ENCODE measurements around the gene RBL2.
A peak's percentile ranks its signal among the peaks of the same experiment; 100 is the strongest.
"Not testable (repeated sequence)": the region's sequence is repeated elsewhere in the genome, so short reads cannot be mapped to it uniquely, and the experiment has no call there.

Gene RBL2

GRCh38 chr16:53509906-53510703 is 75.8 kb downstream of the RBL2 start:
- DNase-seq = peak; percentile 83

- no peak for DNase-seq
Observed at GRCh38 chr16:53510704-53511070, 76.4 kb downstream of the RBL2 start.

GRCh38 chr16:53511084-53511402 is 76.8 kb downstream of the RBL2 start:
- DNase-seq = no peak

- DNase-seq = no peak
Observed at GRCh38 chr16:53511403-53512280, 77.4 kb downstream of the RBL2 start.

- not testable (repeated sequence) for DNase-seq
Observed at GRCh38 chr16:53512795-53513194, 78.5 kb downstream of the RBL2 start.

DNA sequence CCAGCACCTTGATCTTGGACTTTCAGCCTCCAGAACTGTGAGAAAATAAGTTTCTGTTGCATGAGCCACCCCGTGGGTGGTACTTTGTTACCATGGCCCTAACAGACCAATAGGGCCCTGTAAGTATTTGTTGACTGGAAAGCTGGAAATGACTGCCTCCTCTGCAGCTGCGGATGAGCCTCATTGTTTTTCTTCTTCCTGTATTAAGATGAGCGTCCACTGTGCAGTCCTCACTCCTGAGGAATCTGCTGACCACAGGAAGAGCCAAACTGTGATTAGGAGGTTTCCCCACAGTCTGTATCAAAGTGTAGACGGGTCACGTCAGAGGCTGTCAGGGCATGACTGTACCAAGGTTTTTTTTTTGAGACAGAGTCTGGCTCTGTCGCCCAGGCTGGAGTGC is 81.0 kb downstream of the RBL2 start:
- DNase-seq = no peak

DNA sequence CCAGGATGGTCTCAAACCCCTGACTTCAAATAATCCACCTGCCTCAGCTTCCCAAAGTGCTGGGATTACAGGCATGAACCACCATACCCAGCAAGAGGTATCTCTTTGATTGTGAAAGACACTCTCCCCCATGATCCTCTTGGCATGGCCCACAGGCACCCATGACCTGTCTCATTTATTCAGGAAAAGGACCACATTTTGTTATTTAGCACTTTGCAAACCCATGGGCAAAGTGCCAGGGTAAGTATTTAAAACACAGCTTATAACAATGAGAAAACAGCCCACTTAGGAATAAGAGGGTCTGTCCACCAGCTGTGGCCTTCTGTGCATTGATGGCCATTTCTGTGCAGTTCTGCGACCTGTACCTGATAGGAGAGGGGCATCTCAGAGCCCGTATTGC is 81.5 kb downstream of the RBL2 start:
- no peak for DNase-seq

DNA sequence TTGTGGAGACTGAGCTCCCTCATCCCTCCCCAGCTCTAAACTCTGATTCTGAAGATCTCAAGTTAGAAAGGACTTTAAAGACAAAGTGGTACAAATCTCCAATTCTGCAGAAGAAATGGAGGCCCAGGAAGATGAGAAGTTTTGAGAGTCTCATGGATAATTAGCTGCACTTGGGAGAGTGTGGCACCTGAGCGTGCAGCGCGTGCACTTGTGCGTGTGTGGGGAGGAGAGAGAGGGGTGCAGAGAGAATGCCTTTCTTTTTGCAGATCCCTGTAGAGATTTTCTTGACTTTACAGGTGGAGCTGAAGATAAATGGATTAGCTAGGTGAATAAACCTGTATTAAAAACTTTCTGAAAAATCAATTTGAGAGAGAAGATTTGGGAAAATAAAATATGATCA is 83.6 kb downstream of the RBL2 start:
- DNase-seq = no peak

DNA sequence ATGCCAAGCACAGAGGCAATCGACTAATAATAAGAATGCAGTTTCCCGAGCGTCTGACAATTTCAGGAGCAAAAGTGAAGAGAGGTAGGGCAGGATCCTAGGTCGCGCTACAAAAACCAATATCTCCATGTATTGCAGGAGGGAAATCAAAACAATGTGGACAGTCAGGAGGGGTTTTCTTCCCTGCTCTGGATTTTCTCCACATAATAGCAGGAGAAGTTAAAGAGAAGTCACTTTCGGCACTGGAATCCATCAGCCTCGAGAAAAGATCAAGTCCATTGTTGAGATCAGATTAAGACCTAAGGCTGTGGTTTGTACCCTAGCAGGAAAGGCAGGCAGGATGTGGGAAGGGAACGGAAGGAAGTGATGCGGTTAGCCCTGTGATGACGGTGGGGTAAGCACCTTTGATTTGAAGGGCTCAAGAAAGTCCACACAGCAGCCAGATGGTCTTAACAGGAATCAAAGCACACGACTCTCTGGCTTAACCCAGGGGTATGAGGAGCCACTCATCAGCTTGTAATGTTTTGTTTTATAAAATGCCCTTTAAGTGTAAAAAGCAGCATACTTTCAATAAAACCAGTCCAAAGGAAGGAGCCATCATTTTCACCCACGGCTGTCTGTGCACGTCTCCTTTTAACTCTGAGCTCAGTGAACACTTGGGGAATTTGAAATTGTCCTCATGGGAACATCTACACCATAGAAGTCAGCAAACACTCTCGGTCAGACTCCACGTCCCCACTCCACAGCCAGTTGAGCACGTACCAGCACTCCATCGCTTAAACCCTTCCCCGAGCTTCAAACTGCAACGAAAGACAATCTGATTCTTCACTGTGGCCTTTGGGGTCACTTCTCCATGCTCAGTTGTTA is 84.5 kb downstream of the RBL2 start:
- no peak for DNase-seq

GRCh38 chr16:53519417-53520091 is 85.3 kb downstream of the RBL2 start:
- no peak for DNase-seq

DNA sequence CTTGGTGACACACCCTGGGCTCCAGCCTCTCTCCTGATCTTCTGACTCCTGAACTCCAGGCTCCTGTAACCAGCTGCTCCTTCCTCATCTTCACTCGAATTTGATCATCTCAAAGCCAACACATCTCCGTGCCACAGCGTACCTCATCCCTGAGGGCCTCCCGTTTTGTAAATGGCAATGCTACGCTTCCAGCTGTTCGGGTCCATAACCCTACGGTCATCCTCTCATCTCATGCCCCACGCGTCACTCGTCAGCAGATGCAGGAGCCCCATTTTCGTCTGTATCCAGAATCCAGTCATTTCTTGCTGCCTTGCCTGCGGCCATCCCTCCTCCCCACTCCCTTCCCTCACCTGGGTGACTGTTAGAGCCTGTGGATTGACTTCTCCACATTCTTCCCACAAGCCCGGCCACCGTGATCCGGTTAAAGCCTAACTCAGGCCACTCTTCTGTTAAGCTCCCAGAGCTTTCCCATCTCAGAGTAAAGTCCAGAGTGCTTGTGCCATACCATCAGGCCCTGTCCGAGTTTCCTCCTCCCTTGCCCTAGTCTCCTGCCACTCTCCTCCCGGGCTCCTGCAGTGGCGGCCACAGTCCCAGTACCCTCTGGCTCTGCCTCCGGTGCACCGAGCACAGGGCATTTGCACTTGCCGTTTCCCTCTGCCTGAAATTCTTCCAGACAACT is 89.0 kb downstream of the RBL2 start:
- no peak for DNase-seq

- DNase-seq = no peak
Observed at GRCh38 chr16:53523971-53524548, 89.8 kb downstream of the RBL2 start.

DNA sequence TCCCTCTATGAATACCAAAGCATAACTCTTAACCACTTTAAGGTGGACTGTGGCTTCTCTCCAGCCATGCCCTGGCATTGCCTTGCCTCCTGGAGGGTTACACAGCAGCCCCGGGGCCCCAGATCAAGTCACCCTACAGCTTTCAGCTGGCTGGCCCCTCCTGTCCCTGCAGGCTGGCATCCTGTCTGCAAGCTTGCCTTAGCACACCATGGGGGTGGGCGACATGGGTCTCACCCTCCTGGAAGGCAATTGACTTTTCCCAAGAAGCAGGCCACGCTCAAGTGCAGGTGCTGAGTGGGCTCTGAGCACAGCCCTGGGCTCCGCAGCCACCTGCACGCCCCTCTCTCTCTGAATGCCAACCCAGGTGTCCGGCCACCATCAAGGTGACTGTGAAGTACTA is 94.5 kb downstream of the RBL2 start:
- DNase-seq = no peak

DNA sequence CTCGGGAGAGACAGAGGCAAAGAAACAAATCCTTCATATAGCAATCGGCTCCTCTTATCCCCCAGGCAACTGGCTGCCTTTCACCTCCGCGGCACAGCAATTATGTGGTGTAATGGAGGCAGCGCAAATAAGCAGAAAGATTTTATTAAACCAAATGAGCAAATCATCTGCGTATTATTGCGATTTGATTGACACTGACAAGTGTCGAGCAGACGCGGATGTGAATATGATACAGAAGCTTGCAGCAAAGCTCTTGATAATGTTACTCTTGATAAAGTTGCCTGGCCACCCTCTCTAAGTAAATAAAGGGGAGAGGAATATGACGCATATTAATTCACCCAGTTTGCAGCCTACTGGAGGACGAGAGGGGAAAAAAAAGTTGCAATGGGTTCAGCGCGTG is 95.2 kb downstream of the RBL2 start:
- peak; percentile 34 for DNase-seq

DNA sequence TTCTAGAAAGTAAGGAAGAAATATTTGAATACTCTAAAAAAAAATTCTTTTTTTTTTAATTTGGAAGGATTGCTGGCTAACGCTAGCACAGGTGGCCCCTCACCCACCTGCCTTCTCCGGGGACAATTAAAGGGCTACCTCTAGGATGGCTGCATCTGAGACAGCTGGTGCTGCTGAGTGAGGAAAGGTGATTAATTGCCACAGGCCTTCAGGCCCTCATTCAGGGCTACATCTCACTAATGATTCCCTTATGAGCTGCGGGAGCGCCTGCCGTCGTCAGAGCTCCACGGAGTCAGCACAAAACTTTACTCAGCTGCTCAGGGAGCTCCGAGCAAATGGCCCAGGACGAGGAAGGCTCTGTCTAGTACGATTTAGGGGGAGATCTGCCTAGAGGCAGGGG is 95.8 kb downstream of the RBL2 start:
- peak; percentile 35 for DNase-seq

GRCh38 chr16:53530741-53531140 is 96.5 kb downstream of the RBL2 start:
- no peak for DNase-seq

DNA sequence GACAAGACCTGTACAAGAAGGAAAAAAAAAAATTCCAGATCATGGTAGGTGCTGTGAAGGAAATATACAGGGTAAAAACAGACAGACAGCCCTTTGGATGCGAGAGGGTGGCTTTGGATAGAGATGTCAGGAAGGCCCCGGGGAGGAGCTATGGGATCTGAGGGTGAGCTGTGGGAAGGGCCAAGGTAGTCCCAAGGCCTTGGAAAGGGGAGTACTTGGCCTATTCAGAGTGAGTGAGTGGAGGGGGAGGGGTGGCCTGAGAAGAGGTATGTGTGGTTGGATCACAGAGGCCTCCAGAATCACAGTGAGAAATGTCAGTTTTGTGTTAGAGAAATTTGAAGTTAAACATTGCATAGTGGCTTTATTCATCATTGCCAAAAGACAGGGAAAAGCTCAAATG is 99.9 kb downstream of the RBL2 start:
- DNase-seq = no peak

- no peak for DNase-seq
Observed at GRCh38 chr16:53537626-53538025, 103.4 kb downstream of the RBL2 start.

DNA sequence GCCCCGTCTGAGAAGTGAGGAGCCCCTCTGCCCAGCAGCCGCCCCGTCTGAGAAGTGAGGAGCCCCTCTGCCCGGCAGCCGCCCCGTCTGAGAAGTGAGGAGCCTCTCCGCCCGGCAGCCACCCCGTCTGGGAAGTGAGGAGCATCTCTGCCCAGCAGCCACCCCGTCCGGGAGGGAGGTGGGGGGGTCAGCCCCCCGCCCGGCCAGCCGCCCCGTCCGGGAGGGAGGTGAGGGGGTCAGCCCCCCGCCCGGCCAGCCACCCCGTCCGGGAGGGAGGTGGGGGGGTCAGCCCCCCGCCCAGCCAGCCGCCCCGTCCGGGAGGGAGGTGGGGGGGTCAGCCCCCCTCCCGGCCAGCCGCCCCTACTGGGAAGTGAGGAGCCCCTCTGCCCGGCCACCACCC is 105.1 kb downstream of the RBL2 start:
- not testable (repeated sequence) for DNase-seq

GRCh38 chr16:53539759-53540718 is 105.8 kb downstream of the RBL2 start:
- not testable (repeated sequence) for DNase-seq

All from retina (tissue), 1 donor.